Measurements from ENCODE around the gene TENM3.

GRCh38 chr4:182510836-182511235, 267.6 kb downstream of the TENM3 start:
- no peak for TF ChIP-seq CTCF (IDR thresholded peaks at IDR 0.05)
- no peak for TF ChIP-seq POLR2AphosphoS5 (IDR thresholded peaks at IDR 0.05)
- TF ChIP-seq POLR2A (IDR thresholded peaks at IDR 0.05) = no peak
- TF ChIP-seq EP300 (IDR thresholded peaks at IDR 0.05; ENCODE audit: low read depth) = no peak
